Upper lobe of left lung (tissue), 4 donors: ENCODE data around the gene LAMA3.

Experiments
- EP300 ChIP-seq, 4 donors: sonication (generic); formaldehyde crosslinking; IDR thresholded peaks; one replicate each; pipeline ENCODE4 v1.5.1; 2017; ENCODE audit warnings: antibody characterized with exemption in 4 of 4, control low read depth in 2 of 4
- POLR2A ChIP-seq, 4 donors: fragments of 450-650 bp; IDR thresholded peaks; one replicate each; pipeline ENCODE4 v1.5.1; 2016 to 2017; ENCODE audit warnings: antibody characterized with exemption in 4 of 4, mild to moderate bottlenecking in 2 of 4
- TF ChIP-seq, protein P1 (sequence below), 6 experiments: fragments of 450-650 bp in 4 of 6; fragments of 200-600 bp in 2 of 6; sonication (generic) in 2 of 6; IDR thresholded peaks; one replicate each; pipeline ENCODE4 v1.5.1; 2016 to 2019; ENCODE audit warnings: antibody characterized with exemption in 6 of 6

DNA sequence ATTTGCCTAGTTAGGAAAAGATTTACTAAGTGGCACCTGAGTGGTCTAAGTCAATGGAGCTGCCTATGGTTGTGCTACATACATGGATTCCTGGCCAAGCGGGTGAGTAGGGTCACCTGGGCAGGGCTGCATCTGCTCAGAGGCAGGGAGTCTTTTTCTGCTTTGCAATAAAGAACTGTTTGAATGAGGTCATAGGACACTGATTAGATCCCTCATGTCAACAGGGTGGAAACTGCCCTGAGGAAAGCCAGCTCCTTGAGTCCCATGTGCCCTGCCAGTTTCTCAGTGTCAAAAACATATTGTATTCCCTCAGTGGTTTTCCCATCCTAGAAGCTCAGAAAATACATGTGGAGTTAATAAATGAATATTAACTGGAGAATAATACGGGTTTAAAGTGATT lies 4.6 kb downstream of the LAMA3 start:
- TF ChIP-seq POLR2A (IDR thresholded peaks at IDR 0.05) (no peak), EP300 (IDR thresholded peaks at IDR 0.05) (no peak)
- TF ChIP-seq, protein P1, sequence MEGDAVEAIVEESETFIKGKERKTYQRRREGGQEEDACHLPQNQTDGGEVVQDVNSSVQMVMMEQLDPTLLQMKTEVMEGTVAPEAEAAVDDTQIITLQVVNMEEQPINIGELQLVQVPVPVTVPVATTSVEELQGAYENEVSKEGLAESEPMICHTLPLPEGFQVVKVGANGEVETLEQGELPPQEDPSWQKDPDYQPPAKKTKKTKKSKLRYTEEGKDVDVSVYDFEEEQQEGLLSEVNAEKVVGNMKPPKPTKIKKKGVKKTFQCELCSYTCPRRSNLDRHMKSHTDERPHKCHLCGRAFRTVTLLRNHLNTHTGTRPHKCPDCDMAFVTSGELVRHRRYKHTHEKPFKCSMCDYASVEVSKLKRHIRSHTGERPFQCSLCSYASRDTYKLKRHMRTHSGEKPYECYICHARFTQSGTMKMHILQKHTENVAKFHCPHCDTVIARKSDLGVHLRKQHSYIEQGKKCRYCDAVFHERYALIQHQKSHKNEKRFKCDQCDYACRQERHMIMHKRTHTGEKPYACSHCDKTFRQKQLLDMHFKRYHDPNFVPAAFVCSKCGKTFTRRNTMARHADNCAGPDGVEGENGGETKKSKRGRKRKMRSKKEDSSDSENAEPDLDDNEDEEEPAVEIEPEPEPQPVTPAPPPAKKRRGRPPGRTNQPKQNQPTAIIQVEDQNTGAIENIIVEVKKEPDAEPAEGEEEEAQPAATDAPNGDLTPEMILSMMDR (IDR thresholded peaks at IDR 0.05): no peak
